Measurements from ENCODE around the gene TMEM11.

DNA sequence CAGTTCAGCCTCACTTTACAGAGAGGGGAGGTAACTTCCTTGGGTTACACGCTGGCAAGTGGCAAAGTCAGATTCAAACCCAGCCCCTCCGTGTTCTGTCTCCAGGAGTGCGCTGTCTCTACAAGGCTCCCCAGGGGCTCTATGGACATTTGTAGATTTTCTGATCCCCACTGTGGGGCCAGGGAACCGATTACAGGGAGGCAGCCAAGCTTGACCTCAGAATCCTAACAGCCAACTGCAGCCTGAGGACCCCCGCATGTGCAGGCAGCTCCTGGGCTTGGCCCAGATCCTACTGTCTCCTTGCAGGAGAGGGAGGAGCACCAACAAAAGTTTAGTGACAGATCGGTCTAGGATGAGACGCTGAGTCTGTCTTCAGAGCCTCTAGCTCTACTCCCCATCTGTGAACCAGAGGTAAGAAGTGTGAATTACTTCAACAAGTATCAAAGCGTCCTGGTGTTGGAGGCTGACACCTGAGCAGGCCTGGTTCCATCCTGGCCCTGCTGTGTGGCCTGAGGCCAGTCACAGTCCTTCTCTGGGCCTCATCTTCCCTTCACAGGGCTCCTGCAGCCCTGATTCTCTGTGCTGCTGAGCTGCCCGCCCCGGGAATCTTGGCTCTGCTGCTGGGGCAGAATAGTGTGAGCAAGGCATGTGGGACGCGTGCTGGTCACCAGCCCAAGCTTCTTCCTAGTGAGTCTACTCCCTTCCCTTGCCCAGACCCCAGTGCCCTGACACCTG lies 48.5 kb upstream of the TMEM11 start:
- TF ChIP-seq, protein P1, sequence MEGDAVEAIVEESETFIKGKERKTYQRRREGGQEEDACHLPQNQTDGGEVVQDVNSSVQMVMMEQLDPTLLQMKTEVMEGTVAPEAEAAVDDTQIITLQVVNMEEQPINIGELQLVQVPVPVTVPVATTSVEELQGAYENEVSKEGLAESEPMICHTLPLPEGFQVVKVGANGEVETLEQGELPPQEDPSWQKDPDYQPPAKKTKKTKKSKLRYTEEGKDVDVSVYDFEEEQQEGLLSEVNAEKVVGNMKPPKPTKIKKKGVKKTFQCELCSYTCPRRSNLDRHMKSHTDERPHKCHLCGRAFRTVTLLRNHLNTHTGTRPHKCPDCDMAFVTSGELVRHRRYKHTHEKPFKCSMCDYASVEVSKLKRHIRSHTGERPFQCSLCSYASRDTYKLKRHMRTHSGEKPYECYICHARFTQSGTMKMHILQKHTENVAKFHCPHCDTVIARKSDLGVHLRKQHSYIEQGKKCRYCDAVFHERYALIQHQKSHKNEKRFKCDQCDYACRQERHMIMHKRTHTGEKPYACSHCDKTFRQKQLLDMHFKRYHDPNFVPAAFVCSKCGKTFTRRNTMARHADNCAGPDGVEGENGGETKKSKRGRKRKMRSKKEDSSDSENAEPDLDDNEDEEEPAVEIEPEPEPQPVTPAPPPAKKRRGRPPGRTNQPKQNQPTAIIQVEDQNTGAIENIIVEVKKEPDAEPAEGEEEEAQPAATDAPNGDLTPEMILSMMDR (IDR thresholded peaks at IDR 0.05; ENCODE audit: insufficient read depth, low read length): no peak
- TF ChIP-seq, protein P2, sequence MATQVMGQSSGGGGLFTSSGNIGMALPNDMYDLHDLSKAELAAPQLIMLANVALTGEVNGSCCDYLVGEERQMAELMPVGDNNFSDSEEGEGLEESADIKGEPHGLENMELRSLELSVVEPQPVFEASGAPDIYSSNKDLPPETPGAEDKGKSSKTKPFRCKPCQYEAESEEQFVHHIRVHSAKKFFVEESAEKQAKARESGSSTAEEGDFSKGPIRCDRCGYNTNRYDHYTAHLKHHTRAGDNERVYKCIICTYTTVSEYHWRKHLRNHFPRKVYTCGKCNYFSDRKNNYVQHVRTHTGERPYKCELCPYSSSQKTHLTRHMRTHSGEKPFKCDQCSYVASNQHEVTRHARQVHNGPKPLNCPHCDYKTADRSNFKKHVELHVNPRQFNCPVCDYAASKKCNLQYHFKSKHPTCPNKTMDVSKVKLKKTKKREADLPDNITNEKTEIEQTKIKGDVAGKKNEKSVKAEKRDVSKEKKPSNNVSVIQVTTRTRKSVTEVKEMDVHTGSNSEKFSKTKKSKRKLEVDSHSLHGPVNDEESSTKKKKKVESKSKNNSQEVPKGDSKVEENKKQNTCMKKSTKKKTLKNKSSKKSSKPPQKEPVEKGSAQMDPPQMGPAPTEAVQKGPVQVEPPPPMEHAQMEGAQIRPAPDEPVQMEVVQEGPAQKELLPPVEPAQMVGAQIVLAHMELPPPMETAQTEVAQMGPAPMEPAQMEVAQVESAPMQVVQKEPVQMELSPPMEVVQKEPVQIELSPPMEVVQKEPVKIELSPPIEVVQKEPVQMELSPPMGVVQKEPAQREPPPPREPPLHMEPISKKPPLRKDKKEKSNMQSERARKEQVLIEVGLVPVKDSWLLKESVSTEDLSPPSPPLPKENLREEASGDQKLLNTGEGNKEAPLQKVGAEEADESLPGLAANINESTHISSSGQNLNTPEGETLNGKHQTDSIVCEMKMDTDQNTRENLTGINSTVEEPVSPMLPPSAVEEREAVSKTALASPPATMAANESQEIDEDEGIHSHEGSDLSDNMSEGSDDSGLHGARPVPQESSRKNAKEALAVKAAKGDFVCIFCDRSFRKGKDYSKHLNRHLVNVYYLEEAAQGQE (IDR thresholded peaks at IDR 0.05; ENCODE audit: insufficient replicate concordance, low read depth): no peak
- TF ChIP-seq POLR2AphosphoS5 (IDR thresholded peaks at IDR 0.05; ENCODE audit: low read depth) (no peak), GABPA (IDR thresholded peaks at IDR 0.05; ENCODE audit: low read depth) (no peak), SPI1 (IDR thresholded peaks at IDR 0.05; ENCODE audit: borderline replicate concordance, low read depth) (no peak)
